ENCODE data around the gene EBI3. TPM values are rescaled to one million over a fixed set of nuclear protein-coding genes. Genes with fewer than 3 reads are reported as not detected.
A peak's percentile ranks its signal among the peaks of the same experiment; 100 is the strongest.
"Not testable (repeated sequence)": the region's sequence is repeated elsewhere in the genome, so short reads cannot be mapped to it uniquely, and the experiment has no call there.

The EBI3 gene
- total RNA-seq, 5 donors from 2014 or later (not counting 1 experiment from before 2014, with no cell fraction given) = 0.38 to 0.92 (median 0.79) TPM; not detected in 2

GRCh38 chr19:4185413-4186086, 43.8 kb upstream of the EBI3 start:
- Mint-ChIP-seq H3K27ac (no peak overlapping the region), H3K4me1 (peaks cover 18 to 25% (median 24%) of the 10 kb centered on the region in 3 donors), H3K36me3 (no peaks in the 10 kb centered on the region), H3K4me3 (peak overlapping the region in 1 of 3 donors; percentile 35), H3K27me3 (peaks cover 0 to 2% of the 10 kb centered on the region in 2 donors), H3K9me3 (no peaks in the 10 kb centered on the region)
- Histone ChIP-seq H3K4me1 (ENCODE audit: control insufficient read depth in 1 of 2, extremely low read depth in 1 of 2, insufficient read depth in 2 of 2, low read length in 2 of 2) (peaks cover 12 to 26% of the 10 kb centered on the region in 2 experiments), H3K4me3 (ENCODE audit: control insufficient read depth in 1 of 2, extremely low read depth in 1 of 2, low read length in 1 of 2) (no peak overlapping the region), H3K27me3 (replicated peaks in 1 of 2; ENCODE audit: control insufficient read depth in 2 of 2, extremely low read depth in 1 of 2, insufficient read depth in 2 of 2, low read length in 1 of 2) (peaks cover 0 to 20% of the 10 kb centered on the region in 2 experiments), H3K36me3 (ENCODE audit: control insufficient read depth in 2 of 2, extremely low read depth in 1 of 2, insufficient read depth in 1 of 2, low read length in 1 of 2) (peaks cover 0 to 1% of the 10 kb centered on the region in 2 donors), H3K9me3 (no peaks in the 10 kb centered on the region), H3K27ac (ENCODE audit: low read length) (no peak overlapping the region)
- 84% methylated on average over 9 of the region's 9 CpGs for WGBS (ENCODE audit: insufficient coverage)
- DNase-seq (no peak), ATAC-seq (replicated peaks in 1 of 4) (no peak)
- ChIA-PET POLR2A (no interaction called here), CTCF (no interaction called here)

GRCh38 chr19:4186087-4186993, 43.0 kb upstream of the EBI3 start:
- H3K36me3 ChIP-seq (ENCODE audit: control insufficient read depth in 2 of 2, extremely low read depth in 1 of 2, insufficient read depth in 1 of 2, low read length in 1 of 2) = no peaks in the 10 kb centered on the region
- no peaks in the 10 kb centered on the region for H3K9me3 ChIP-seq
- Mint-ChIP-seq H3K27me3 (peaks cover 0 to 4% of the 10 kb centered on the region in 2 donors), H3K27ac (no peak overlapping the region), H3K4me3 (no peak overlapping the region), H3K9me3 (no peaks in the 10 kb centered on the region), H3K4me1 (peaks cover 11 to 17% (median 16%) of the 10 kb centered on the region in 3 donors), H3K36me3 (no peaks in the 10 kb centered on the region)
- H3K27me3 ChIP-seq (replicated peaks in 1 of 2; ENCODE audit: control insufficient read depth in 2 of 2, extremely low read depth in 1 of 2, insufficient read depth in 2 of 2, low read length in 1 of 2) = peaks cover 0 to 20% of the 10 kb centered on the region in 2 experiments
- WGBS (ENCODE audit: insufficient coverage) = 47% methylated on average over 15 of the region's 22 CpGs
- DNase-seq (peak; percentile 18 to 81 (median 61)), ATAC-seq (replicated peaks in 1 of 4) (peak; percentile 31 to 54 (median 50))
- ChIA-PET CTCF (interaction anchor here in 1 of 2 donors (0.6 kb wide), 1 partner anchor 192 kb away, joined by 3 read pairs; no protein-coding TSS in a partner anchor), POLR2A (no interaction called here)
- H3K4me1 ChIP-seq (ENCODE audit: control insufficient read depth in 1 of 2, extremely low read depth in 1 of 2, insufficient read depth in 2 of 2, low read length in 2 of 2) = peaks cover 4 to 18% of the 10 kb centered on the region in 2 experiments
- no peak overlapping the region for H3K27ac ChIP-seq (ENCODE audit: low read length)
- H3K4me3 ChIP-seq (ENCODE audit: control insufficient read depth in 1 of 2, extremely low read depth in 1 of 2, low read length in 1 of 2) = no peak overlapping the region

- Histone ChIP-seq H3K27me3 (replicated peaks in 1 of 2; ENCODE audit: control insufficient read depth in 2 of 2, extremely low read depth in 1 of 2, insufficient read depth in 2 of 2, low read length in 1 of 2) (peaks cover 0 to 26% of the 10 kb centered on the region in 2 experiments), H3K36me3 (ENCODE audit: control insufficient read depth in 2 of 2, extremely low read depth in 1 of 2, insufficient read depth in 1 of 2, low read length in 1 of 2) (no peaks in the 10 kb centered on the region), H3K4me1 (ENCODE audit: control insufficient read depth in 1 of 2, extremely low read depth in 1 of 2, insufficient read depth in 2 of 2, low read length in 2 of 2) (peaks cover 2 to 9% of the 10 kb centered on the region in 2 experiments), H3K4me3 (ENCODE audit: control insufficient read depth in 1 of 2, extremely low read depth in 1 of 2, low read length in 1 of 2) (no peak overlapping the region), H3K27ac (ENCODE audit: low read length) (no peak overlapping the region), H3K9me3 (no peaks in the 10 kb centered on the region)
- no peaks in the 10 kb centered on the region for H3K36me3 Mint-ChIP-seq
- CTCF ChIA-PET = interaction anchor here in 1 of 2 donors (0.6 kb wide), 1 partner anchor 82 kb away, joined by 3 read pairs; no protein-coding TSS in a partner anchor
- H3K4me3 Mint-ChIP-seq = no peak overlapping the region
- DNase-seq (no peak), ATAC-seq (replicated peaks in 1 of 4) (no peak)
- 88% methylated on average over 5 of the region's 10 CpGs for WGBS (ENCODE audit: insufficient coverage)
- POLR2A ChIA-PET = interaction anchor here in 1 of 2 donors (0.7 kb wide), 1 partner anchor 13 kb away, joined by 8 read pairs; no protein-coding TSS in a partner anchor
- H3K27ac Mint-ChIP-seq = no peak overlapping the region
- H3K9me3 Mint-ChIP-seq = no peaks in the 10 kb centered on the region
- peaks cover 0 to 4% of the 10 kb centered on the region in 2 donors for H3K27me3 Mint-ChIP-seq
- peaks cover 3 to 10% (median 9%) of the 10 kb centered on the region in 3 donors for H3K4me1 Mint-ChIP-seq
These were observed 41.8 kb upstream of the EBI3 start for GRCh38 chr19:4187313-4188122.

GRCh38 chr19:4189641-4190040, 39.7 kb upstream of the EBI3 start:
- peaks cover 0 to 4% (median 2%) of the 10 kb centered on the region in 3 donors for H3K4me1 Mint-ChIP-seq
- H3K4me3 Mint-ChIP-seq = no peak overlapping the region
- ChIA-PET POLR2A (interaction anchor here in 1 of 2 donors (0.7 kb wide), 1 partner anchor 51 kb away, joined by 5 read pairs; no protein-coding TSS in a partner anchor), CTCF (interaction anchor here in 1 of 2 donors (0.7 kb wide), 1 partner anchor 443 kb away, joined by 4 read pairs; no protein-coding TSS in a partner anchor)
- H3K9me3 Mint-ChIP-seq = no peaks in the 10 kb centered on the region
- Histone ChIP-seq H3K27me3 (replicated peaks in 1 of 2; ENCODE audit: control insufficient read depth in 2 of 2, extremely low read depth in 1 of 2, insufficient read depth in 2 of 2, low read length in 1 of 2) (peaks cover 0 to 33% of the 10 kb centered on the region in 2 experiments), H3K4me3 (ENCODE audit: control insufficient read depth in 1 of 2, extremely low read depth in 1 of 2, low read length in 1 of 2) (no peak overlapping the region), H3K4me1 (ENCODE audit: control insufficient read depth in 1 of 2, extremely low read depth in 1 of 2, insufficient read depth in 2 of 2, low read length in 2 of 2) (no peaks in the 10 kb centered on the region), H3K27ac (ENCODE audit: low read length) (no peak overlapping the region), H3K9me3 (no peaks in the 10 kb centered on the region), H3K36me3 (ENCODE audit: control insufficient read depth in 2 of 2, extremely low read depth in 1 of 2, insufficient read depth in 1 of 2, low read length in 1 of 2) (no peaks in the 10 kb centered on the region)
- DNase-seq (no peak), ATAC-seq (replicated peaks in 1 of 4) (no peak)
- H3K27me3 Mint-ChIP-seq = peaks cover 6 to 18% of the 10 kb centered on the region in 2 donors
- no peaks in the 10 kb centered on the region for H3K36me3 Mint-ChIP-seq
- no peak overlapping the region for H3K27ac Mint-ChIP-seq
- 70% methylated on average over 2 of the region's 5 CpGs for WGBS (ENCODE audit: insufficient coverage)

GRCh38 chr19:4192537-4192936, 36.8 kb upstream of the EBI3 start:
- H3K27me3 ChIP-seq (replicated peaks in 1 of 2; ENCODE audit: control insufficient read depth in 2 of 2, extremely low read depth in 1 of 2, insufficient read depth in 2 of 2, low read length in 1 of 2) = peaks cover 3 to 56% of the 10 kb centered on the region in 2 experiments
- H3K9me3 Mint-ChIP-seq; H3K4me3 Mint-ChIP-seq; H3K9me3 ChIP-seq; POLR2A ChIA-PET; H3K36me3 Mint-ChIP-seq; H3K4me3 ChIP-seq (ENCODE audit: control insufficient read depth in 1 of 2, extremely low read depth in 1 of 2, low read length in 1 of 2); H3K4me1 Mint-ChIP-seq; CTCF ChIA-PET; DNase-seq; H3K27ac ChIP-seq (ENCODE audit: low read length); H3K36me3 ChIP-seq (ENCODE audit: control insufficient read depth in 2 of 2, extremely low read depth in 1 of 2, insufficient read depth in 1 of 2, low read length in 1 of 2); H3K27ac Mint-ChIP-seq; ATAC-seq (replicated peaks in 1 of 4); H3K4me1 ChIP-seq (ENCODE audit: control insufficient read depth in 1 of 2, extremely low read depth in 1 of 2, insufficient read depth in 2 of 2, low read length in 2 of 2): not testable (repeated sequence)
- H3K27me3 Mint-ChIP-seq = peaks cover 29 to 46% of the 10 kb centered on the region in 2 donors
- 80% methylated on average over 1 of the region's 3 CpGs for WGBS (ENCODE audit: insufficient coverage)
